ENCODE data around the gene PCDHB16.
"Not testable (repeated sequence)": the region's sequence is repeated elsewhere in the genome, so short reads cannot be mapped to it uniquely, and the experiment has no call there.

Gene PCDHB16

GRCh38 chr5:141196363-141196762 lies 14.2 kb downstream of the PCDHB16 start:
- Histone ChIP-seq H4K20me1 (ENCODE audit: low read depth, low read length) (no peaks in the 10 kb centered on the region), H2AFZ (ENCODE audit: low read depth, low read length, severe bottlenecking) (no peak overlapping the region), H3K27ac (ENCODE audit: low read depth, low read length) (no peak overlapping the region), H3K36me3 (ENCODE audit: low read length) (no peaks in the 10 kb centered on the region), H3K4me3 (ENCODE audit: insufficient read depth, low read length, poor library complexity, severe bottlenecking) (no peak overlapping the region), H3K9me3 (ENCODE audit: insufficient read depth, low read length) (peaks cover 19% of the 10 kb centered on the region), H3K4me2 (ENCODE audit: low read depth, low read length, poor library complexity, severe bottlenecking) (no peak overlapping the region), H3F3A (ENCODE audit: insufficient read depth) (no peaks in the 10 kb centered on the region), H3K9ac (ENCODE audit: low read length) (no peak overlapping the region), H3K9me2 (replicated peaks; ENCODE audit: insufficient read depth, low read length) (no peaks in the 10 kb centered on the region), H3K27me3 (ENCODE audit: low read length) (0 out of 2 replicates have a peak, but pooled peaks cover 3% of the 10 kb centered on the region), H3K79me2 (ENCODE audit: insufficient read depth, low read length) (no peaks in the 10 kb centered on the region)
- TF ChIP-seq EZH2phosphoT487 (conservative IDR thresholded peaks at IDR 0.05; ENCODE audit: low read length) (no peak), CTCF (IDR thresholded peaks at IDR 0.05; ENCODE audit: insufficient read depth, low read length, poor library complexity, severe bottlenecking) (no peak)

GRCh38 chr5:141199359-141200235 lies 17.4 kb downstream of the PCDHB16 start, which contains the start of gene PCDHB11:
TSS of gene PCDHB11 (plus strand) at chr5:141199627. CDS start at chr5:141199775, 148 bp downstream.
- Histone ChIP-seq H3K36me3 (ENCODE audit: low read length) (no peaks in the 10 kb centered on the region), H3K9me2 (replicated peaks; ENCODE audit: insufficient read depth, low read length) (no peaks in the 10 kb centered on the region), H4K20me1 (ENCODE audit: low read depth, low read length) (no peaks in the 10 kb centered on the region), H3K4me2 (ENCODE audit: low read depth, low read length, poor library complexity, severe bottlenecking) (no peak within 1 kb of the TSS), H3K27me3 (ENCODE audit: low read length) (0 out of 2 replicates have a peak, but pooled peaks cover 3% of the 10 kb centered on the region), H3K4me3 (ENCODE audit: insufficient read depth, low read length, poor library complexity, severe bottlenecking) (no peak within 1 kb of the TSS), H3K79me2 (ENCODE audit: insufficient read depth, low read length) (no peaks in the 10 kb centered on the region), H3K27ac (ENCODE audit: low read depth, low read length) (no peak within 1 kb of the TSS), H3K9me3 (ENCODE audit: insufficient read depth, low read length) (peaks cover 19% of the 10 kb centered on the region), H3K9ac (ENCODE audit: low read length) (no peak within 1 kb of the TSS), H2AFZ (ENCODE audit: low read depth, low read length, severe bottlenecking) (no peak within 1 kb of the TSS), H3F3A (ENCODE audit: insufficient read depth) (no peaks in the 10 kb centered on the region)
- TF ChIP-seq EZH2phosphoT487 (conservative IDR thresholded peaks at IDR 0.05; ENCODE audit: low read length) (no peak), CTCF (IDR thresholded peaks at IDR 0.05; ENCODE audit: insufficient read depth, low read length, poor library complexity, severe bottlenecking) (no peak)

- not testable (repeated sequence) for H3K27ac ChIP-seq (ENCODE audit: low read depth, low read length); H3K36me3 ChIP-seq (ENCODE audit: low read length); H3F3A ChIP-seq (ENCODE audit: insufficient read depth); H3K4me3 ChIP-seq (ENCODE audit: insufficient read depth, low read length, poor library complexity, severe bottlenecking); H4K20me1 ChIP-seq (ENCODE audit: low read depth, low read length); H2AFZ ChIP-seq (ENCODE audit: low read depth, low read length, severe bottlenecking); H3K79me2 ChIP-seq (ENCODE audit: insufficient read depth, low read length); H3K27me3 ChIP-seq (ENCODE audit: low read length); H3K9ac ChIP-seq (ENCODE audit: low read length); H3K4me2 ChIP-seq (ENCODE audit: low read depth, low read length, poor library complexity, severe bottlenecking); H3K9me2 ChIP-seq (replicated peaks; ENCODE audit: insufficient read depth, low read length)
- H3K9me3 ChIP-seq (ENCODE audit: insufficient read depth, low read length), result peaks cover 15% of the 10 kb centered on the region
These were observed 18.9 kb downstream of the PCDHB16 start for GRCh38 chr5:141201126-141201525.

GRCh38 chr5:141201646-141202045 lies 19.5 kb downstream of the PCDHB16 start:
- not testable (repeated sequence) for H3K9me2 ChIP-seq (replicated peaks; ENCODE audit: insufficient read depth, low read length); H3K79me2 ChIP-seq (ENCODE audit: insufficient read depth, low read length); H4K20me1 ChIP-seq (ENCODE audit: low read depth, low read length); H3K9me3 ChIP-seq (ENCODE audit: insufficient read depth, low read length); H3K36me3 ChIP-seq (ENCODE audit: low read length); H3K27me3 ChIP-seq (ENCODE audit: low read length); H3K27ac ChIP-seq (ENCODE audit: low read depth, low read length); H2AFZ ChIP-seq (ENCODE audit: low read depth, low read length, severe bottlenecking); H3K4me3 ChIP-seq (ENCODE audit: insufficient read depth, low read length, poor library complexity, severe bottlenecking); H3K4me2 ChIP-seq (ENCODE audit: low read depth, low read length, poor library complexity, severe bottlenecking); H3F3A ChIP-seq (ENCODE audit: insufficient read depth); H3K9ac ChIP-seq (ENCODE audit: low read length)

All from SU-DHL-6 (cell line).